Activated gamma-delta T cell treated with Interleukin-2 at 50 U/mL for 16 hours (primary cell): Measurements from ENCODE around the gene DUSP3.

ENCODE experiments used
- DNase-seq: peaks from one replicate; pipeline ENCODE4 v3.0.0-alpha.2; 2020

Gene DUSP3

DNA sequence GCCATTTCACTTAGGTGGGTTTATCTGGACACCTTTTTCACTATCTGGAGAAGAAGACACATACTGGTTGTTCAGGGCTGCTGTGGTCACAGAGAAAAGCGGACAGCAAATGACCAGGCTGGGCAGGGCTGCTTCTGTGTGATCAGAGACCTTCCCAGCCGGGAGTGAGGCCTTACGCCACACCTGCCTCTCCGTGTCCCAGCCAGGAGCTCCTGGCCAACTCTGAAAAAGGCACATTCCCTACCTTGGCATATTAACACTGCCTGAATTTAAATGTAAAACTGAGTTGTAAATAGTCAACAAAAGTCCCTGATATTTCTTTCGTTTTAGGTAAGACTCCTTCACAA is 11.1 kb downstream of the DUSP3 start:
- DNase-seq = no peak

DNA sequence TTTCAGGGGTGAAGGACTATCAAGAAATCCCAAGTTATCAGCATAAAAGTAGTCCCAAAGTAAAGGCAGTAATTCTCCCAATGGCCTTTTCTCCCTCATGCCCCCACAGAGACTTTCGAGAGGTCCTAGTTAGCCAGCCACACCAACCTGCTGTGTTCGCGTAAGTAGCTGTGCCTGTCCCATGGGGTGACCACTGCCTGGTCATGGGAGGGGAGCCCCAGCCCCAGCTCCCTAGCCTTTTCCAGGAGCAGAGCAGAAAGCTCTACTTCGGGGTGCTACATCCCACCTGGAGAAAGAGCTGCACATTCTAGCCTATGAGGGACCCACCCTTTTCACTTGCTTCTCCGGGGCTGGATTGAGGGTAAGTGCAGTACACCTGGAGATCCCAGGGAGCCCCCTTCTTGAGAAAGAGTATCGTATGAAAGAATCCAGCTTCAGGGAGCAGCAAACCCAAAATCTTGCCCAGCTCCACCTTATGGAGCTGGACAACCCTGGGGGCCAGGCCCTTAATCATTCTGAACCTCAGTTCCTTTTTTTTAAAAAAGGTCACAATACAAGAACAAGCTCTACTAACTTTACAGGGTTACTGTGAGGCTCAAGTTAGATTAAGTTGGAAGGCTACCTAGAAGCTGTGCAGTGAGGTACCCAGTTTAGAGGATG is 11.6 kb downstream of the DUSP3 start:
- no peak for DNase-seq

DNA sequence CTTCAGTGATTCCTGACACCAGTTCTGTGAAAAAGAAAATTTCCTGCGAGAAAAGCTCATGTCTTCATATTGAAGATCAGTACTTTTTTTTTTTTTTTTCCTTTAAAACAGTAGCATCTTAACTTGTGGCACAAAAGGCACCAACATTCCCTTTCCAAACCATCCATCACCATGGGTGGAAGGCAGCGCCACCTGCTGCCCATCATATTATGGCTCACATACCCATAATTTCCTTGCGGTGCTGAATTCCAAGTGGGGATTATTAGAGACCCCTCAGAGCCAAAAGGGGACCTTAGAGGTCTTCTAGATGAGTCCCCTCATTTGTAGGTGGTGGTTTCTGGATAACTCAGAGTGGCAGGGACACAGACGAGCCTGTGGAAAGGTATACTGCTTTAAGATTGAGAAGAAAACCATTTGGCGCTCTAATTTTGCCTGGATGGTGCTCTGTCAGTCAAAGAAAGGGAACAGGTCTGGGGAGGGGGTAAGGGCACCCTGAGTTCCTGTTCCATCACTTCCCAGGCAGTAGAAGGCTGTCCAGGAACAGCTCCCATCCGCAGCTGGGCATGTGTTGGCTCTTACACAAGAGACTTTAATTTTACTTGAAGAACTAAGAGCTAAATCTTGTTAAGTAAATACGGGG is 12.2 kb downstream of the DUSP3 start:
- DNase-seq = peak; percentile 53

GRCh38 chr17:43760254-43760852 is 18.4 kb downstream of the DUSP3 start:
- DNase-seq = peak; percentile 88

DNA sequence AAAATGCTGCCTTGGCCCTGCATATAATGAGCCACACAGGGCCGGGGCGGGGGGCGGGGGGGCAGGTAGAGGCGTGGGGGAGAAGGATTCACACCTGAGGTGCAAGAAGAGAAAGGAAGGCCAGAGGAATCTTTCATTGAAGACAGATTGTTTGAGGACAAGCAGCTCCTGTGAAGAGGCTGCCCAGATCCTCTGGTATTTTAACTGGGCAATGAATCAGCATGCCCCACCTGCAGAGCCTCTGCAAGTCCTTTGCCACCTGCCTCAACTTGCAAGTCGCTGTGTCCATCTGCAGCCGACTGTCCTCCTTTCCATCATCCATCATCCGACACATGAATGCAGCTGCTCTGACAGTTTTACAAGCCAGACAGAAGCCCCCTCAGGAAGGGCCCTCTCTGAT is 18.9 kb downstream of the DUSP3 start:
- DNase-seq = no peak

DNA sequence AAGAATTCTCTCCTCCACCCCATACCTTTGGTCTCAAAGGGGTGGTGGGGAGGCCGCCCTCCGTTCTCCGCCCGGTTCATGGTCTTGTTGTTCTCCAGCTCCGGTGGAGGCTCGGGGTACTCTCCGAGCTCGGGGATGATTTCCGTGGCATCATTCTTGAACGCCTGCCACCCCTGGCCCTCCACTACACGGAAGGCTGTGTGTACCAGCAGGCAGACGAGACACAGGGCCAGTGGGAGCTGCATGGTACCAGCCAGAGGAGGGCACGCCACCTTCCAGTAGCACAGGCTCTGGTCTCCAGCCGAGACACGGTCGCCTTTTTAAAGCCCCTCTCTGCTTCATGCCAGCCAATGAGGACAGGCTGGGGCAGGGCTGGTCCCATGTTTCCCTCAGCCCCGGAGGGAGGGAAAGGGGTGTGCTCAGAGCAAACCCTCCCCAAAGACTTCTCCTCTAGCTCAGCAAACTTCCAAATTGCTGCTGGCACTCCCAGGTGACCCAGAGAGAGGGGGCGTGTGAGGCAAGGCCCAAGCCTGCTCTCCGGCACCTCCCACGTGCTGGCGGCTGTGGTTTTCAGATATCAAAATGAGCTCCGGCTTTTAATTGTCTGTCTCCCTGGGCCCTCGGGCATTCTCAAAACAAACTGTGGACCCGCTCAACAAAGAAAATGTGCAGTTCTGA is 20.1 kb downstream of the DUSP3 start, which contains the start of gene SOST:
Gene SOST (minus strand): TSS at position 295 of the 678 bp plus-strand sequence. CDS start 50 bp downstream, at position 245.
- no peak for DNase-seq

DNA sequence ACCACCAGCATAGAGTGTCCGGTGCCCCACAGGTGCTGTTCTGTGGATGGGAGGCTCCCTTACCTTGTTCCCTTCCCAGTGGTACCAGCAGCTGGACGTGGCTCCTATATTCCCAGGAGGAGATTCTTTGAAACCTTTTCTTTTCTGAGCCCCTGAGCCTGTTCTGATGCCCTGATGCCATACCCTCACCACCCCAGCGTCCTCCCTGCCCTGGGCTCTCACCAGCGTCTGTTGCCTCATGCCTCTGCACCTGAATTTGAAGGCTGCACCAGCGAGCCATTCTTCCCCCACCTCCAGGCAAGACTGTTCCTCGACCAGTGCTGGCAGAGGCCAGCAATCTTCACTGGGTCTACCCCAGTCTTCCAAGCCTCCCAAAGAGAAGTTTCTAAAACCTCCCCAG is 20.7 kb downstream of the DUSP3 start:
- no peak for DNase-seq

GRCh38 chr17:43757171-43757660 is 21.6 kb downstream of the DUSP3 start:
- no peak for DNase-seq

DNA sequence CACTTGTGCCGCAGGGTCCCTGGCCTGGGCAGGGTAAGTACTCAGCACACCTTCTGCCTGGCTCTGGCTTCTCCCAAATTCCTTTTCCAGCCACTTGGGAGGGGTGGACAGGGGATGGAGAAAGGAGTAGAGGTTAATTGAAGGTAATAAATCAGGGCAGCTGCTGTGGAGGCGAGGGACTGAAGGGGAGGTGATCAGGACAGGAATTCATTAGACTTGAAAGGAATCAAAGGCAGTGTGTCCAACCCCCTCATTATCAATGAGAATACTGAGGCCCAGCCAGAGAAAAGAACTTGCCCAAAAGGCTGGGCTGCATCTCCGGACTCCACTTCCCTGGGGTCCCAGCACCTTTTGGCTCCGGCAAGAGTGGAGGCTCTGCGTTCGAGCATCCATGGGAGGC is 22.6 kb downstream of the DUSP3 start:
- no peak for DNase-seq

- DNase-seq = no peak
Observed at GRCh38 chr17:43755389-43755875, 23.3 kb downstream of the DUSP3 start.

GRCh38 chr17:43754947-43755346 is 23.8 kb downstream of the DUSP3 start:
- no peak for DNase-seq

DNA sequence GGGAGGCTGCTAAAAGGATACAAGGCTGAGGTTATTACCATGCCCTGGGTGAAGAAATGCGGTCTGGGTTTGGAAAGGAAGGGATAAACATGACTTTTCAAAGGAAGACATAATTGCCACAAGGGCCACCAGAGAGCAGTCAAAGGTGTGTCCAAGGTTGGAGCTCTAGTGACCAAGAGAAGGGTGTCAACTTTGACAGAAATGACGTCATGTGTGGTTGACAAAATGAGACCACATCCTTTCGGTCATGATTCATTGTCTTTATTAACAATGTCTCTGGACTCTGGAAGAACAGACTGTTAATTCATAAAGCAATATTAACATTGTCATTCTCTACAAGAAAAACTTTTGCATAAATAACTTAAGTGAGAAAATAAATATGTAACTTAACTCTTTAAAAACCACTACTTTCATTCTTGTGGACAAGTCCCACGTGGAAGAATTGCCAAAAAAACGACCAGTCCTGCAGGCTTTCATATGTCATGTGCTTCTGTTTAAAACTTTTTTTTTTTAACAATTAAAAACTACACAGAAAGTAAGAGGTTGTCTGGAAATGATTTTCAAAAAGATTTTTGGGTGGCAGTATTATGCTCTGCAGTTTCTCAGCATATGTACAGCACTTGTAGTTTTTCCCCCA is 25.2 kb downstream of the DUSP3 start:
- no peak for DNase-seq

- DNase-seq = no peak
Observed at GRCh38 chr17:43750153-43750552, 28.6 kb downstream of the DUSP3 start.

- DNase-seq = no peak
Observed at GRCh38 chr17:43745541-43745940, 33.2 kb downstream of the DUSP3 start.

GRCh38 chr17:43741636-43742035 is 37.1 kb downstream of the DUSP3 start:
- no peak for DNase-seq

- DNase-seq = no peak
Observed at GRCh38 chr17:43740541-43740940, 38.2 kb downstream of the DUSP3 start.

DNA sequence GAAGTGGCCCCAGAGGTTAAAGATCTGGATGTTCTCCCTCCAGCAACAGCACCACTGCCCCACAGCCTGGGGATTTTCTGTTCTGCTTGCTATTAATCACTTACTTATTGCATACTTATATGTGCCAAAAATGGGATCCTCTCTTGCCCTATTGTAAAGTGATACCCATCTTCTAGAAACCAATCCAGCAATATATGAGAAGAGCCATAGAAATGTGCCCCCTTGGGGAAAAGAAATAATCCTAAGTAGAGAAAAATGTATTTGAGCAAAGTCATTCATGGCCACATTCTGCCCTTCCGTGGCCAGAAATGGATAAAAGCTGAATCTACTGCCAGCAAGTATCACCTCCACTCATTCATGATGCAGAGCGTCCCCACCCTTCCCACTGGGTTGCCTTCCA is 41.1 kb downstream of the DUSP3 start:
- DNase-seq = no peak

- no peak for DNase-seq
Observed at GRCh38 chr17:43736389-43736788, 42.4 kb downstream of the DUSP3 start.

- no peak for DNase-seq
Observed at GRCh38 chr17:43734376-43734775, 44.4 kb downstream of the DUSP3 start.

- DNase-seq = no peak
Observed at GRCh38 chr17:43733956-43734355, 44.8 kb downstream of the DUSP3 start.

GRCh38 chr17:43732958-43733357 is 45.8 kb downstream of the DUSP3 start:
- DNase-seq = no peak

- no peak for DNase-seq
Observed at GRCh38 chr17:43728081-43728480, 50.7 kb downstream of the DUSP3 start.
